ENCODE measurements around the gene PLEKHM1.

DNA sequence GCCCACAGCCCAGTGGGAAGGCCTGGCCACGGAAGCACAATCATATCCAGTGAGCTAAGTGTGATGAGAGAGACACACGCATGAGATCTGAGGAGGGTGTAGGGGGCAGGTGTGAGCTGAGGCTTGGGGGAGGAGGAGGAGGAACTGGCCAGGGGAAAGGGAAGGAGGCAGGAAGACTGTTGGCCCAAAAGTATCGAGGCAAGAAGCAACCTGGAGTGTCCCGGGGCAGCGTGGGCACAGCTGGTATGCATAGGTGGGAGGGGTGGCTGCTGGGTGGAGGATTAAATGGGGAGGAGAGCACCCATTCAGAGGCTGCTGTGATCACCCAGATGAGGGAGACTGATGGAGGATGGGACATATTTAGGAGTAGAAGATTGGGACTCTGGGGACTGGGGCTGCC, 99.2 kb downstream of the PLEKHM1 start:
- TF ChIP-seq, protein P1, sequence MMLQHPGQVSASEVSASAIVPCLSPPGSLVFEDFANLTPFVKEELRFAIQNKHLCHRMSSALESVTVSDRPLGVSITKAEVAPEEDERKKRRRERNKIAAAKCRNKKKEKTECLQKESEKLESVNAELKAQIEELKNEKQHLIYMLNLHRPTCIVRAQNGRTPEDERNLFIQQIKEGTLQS (IDR thresholded peaks at IDR 0.05) = no peak
- TF ChIP-seq, protein P2, sequence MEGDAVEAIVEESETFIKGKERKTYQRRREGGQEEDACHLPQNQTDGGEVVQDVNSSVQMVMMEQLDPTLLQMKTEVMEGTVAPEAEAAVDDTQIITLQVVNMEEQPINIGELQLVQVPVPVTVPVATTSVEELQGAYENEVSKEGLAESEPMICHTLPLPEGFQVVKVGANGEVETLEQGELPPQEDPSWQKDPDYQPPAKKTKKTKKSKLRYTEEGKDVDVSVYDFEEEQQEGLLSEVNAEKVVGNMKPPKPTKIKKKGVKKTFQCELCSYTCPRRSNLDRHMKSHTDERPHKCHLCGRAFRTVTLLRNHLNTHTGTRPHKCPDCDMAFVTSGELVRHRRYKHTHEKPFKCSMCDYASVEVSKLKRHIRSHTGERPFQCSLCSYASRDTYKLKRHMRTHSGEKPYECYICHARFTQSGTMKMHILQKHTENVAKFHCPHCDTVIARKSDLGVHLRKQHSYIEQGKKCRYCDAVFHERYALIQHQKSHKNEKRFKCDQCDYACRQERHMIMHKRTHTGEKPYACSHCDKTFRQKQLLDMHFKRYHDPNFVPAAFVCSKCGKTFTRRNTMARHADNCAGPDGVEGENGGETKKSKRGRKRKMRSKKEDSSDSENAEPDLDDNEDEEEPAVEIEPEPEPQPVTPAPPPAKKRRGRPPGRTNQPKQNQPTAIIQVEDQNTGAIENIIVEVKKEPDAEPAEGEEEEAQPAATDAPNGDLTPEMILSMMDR (IDR thresholded peaks at IDR 0.05; ENCODE audit: low read depth, low read length, missing input control) = no peak
- no peak for TF ChIP-seq FOXA1 (IDR thresholded peaks at IDR 0.05)
- TF ChIP-seq TAF1 (conservative IDR thresholded peaks at IDR 0.05) = no peak
- TF ChIP-seq, protein P3, sequence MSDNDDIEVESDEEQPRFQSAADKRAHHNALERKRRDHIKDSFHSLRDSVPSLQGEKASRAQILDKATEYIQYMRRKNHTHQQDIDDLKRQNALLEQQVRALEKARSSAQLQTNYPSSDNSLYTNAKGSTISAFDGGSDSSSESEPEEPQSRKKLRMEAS (IDR thresholded peaks at IDR 0.05) = no peak
- TF ChIP-seq GABPA (IDR thresholded peaks at IDR 0.05 in 1 of 2, conservative IDR thresholded peaks at IDR 0.05 in 1 of 2) = no peak
- TF ChIP-seq, protein P4, sequence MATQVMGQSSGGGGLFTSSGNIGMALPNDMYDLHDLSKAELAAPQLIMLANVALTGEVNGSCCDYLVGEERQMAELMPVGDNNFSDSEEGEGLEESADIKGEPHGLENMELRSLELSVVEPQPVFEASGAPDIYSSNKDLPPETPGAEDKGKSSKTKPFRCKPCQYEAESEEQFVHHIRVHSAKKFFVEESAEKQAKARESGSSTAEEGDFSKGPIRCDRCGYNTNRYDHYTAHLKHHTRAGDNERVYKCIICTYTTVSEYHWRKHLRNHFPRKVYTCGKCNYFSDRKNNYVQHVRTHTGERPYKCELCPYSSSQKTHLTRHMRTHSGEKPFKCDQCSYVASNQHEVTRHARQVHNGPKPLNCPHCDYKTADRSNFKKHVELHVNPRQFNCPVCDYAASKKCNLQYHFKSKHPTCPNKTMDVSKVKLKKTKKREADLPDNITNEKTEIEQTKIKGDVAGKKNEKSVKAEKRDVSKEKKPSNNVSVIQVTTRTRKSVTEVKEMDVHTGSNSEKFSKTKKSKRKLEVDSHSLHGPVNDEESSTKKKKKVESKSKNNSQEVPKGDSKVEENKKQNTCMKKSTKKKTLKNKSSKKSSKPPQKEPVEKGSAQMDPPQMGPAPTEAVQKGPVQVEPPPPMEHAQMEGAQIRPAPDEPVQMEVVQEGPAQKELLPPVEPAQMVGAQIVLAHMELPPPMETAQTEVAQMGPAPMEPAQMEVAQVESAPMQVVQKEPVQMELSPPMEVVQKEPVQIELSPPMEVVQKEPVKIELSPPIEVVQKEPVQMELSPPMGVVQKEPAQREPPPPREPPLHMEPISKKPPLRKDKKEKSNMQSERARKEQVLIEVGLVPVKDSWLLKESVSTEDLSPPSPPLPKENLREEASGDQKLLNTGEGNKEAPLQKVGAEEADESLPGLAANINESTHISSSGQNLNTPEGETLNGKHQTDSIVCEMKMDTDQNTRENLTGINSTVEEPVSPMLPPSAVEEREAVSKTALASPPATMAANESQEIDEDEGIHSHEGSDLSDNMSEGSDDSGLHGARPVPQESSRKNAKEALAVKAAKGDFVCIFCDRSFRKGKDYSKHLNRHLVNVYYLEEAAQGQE (IDR thresholded peaks at IDR 0.05) = no peak
- TF ChIP-seq, protein P5, sequence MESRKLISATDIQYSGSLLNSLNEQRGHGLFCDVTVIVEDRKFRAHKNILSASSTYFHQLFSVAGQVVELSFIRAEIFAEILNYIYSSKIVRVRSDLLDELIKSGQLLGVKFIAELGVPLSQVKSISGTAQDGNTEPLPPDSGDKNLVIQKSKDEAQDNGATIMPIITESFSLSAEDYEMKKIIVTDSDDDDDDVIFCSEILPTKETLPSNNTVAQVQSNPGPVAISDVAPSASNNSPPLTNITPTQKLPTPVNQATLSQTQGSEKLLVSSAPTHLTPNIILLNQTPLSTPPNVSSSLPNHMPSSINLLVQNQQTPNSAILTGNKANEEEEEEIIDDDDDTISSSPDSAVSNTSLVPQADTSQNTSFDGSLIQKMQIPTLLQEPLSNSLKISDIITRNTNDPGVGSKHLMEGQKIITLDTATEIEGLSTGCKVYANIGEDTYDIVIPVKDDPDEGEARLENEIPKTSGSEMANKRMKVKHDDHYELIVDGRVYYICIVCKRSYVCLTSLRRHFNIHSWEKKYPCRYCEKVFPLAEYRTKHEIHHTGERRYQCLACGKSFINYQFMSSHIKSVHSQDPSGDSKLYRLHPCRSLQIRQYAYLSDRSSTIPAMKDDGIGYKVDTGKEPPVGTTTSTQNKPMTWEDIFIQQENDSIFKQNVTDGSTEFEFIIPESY (IDR thresholded peaks at IDR 0.05) = no peak
- no peak for TF ChIP-seq YY1 (IDR thresholded peaks at IDR 0.05)
- no peak for TF ChIP-seq JUND (IDR thresholded peaks at IDR 0.05)
- TF ChIP-seq EGR1 (IDR thresholded peaks at IDR 0.05; ENCODE audit: low read depth in 2 of 2) = no peak
- no peak for TF ChIP-seq SP1 (IDR thresholded peaks at IDR 0.05)
- TF ChIP-seq NR2F2 (IDR thresholded peaks at IDR 0.05) = no peak
- TF ChIP-seq RAD21 (IDR thresholded peaks at IDR 0.05) = no peak
